ENCODE results near the gene MTMR12. TPM values are rescaled to one million over a fixed set of nuclear protein-coding genes. Genes with fewer than 3 reads are reported as not detected.

MTMR12 gene
- total and polyA plus RNA-seq, 10 of the 15 experiments (the other 5 are each of a cell fraction or from before 2014, with no cell fraction given): 5.0 to 22.9 (median 16.3) TPM

GRCh38 chr5:32339878-32340277 is 27.1 kb upstream of the MTMR12 start:
- H4K20me1 ChIP-seq (ENCODE audit: control insufficient read depth, insufficient read depth): no peaks in the 10 kb centered on the region
- H3K27me3 ChIP-seq (replicated peaks in 1 of 2; ENCODE audit: control insufficient read depth in 2 of 2, insufficient read depth in 2 of 2, low read length in 1 of 2): no peaks in the 10 kb centered on the region
- H3K9ac ChIP-seq (ENCODE audit: control insufficient read depth, insufficient read depth, low read length): no peak overlapping the region
- DNase-seq (ENCODE audit: low read depth, low spot score) (no peak), ATAC-seq (no peak), FAIRE-seq (no peak)
- in situ Hi-C loops (cut with MboI) (no loop called here), intact Hi-C loops (cut with micrococcal nuclease; ENCODE audit: unreplicated experiment) (no loop called here)
- no peaks in the 10 kb centered on the region; the same call in 1 of the 3 replicates for H3K9me3 ChIP-seq (replicated peaks; ENCODE audit: control insufficient read depth, insufficient read depth, low read length)
- H3K4me3 ChIP-seq: no peak overlapping the region
- no peaks in the 10 kb centered on the region for H3K36me3 ChIP-seq (ENCODE audit: control insufficient read depth in 2 of 2, insufficient read depth in 2 of 2, low read length in 1 of 2)
- ChIA-PET SMC1A (ENCODE audit: uncharacterized antibody, unreplicated experiment) (interaction anchor here (0.8 to 1.1 kb wide), 4 partner anchors 9 to 108 kb away, joined by 3 to 6 read pairs (median 4); no protein-coding TSS in a partner anchor), CTCF (interaction anchor here (0.7 to 3.6 kb wide), 4 partner anchors 10 to 247 kb away, joined by 3 to 26 read pairs (median 3); no protein-coding TSS in a partner anchor), RAD21 (ENCODE audit: unreplicated experiment) (no interaction called here), POLR2A (interaction anchor here (1.5 kb wide), 1 partner anchor 10 kb away, joined by 3 read pairs; no protein-coding TSS in a partner anchor)
- H3K79me2 ChIP-seq (ENCODE audit: control insufficient read depth, insufficient read depth, low read length): no peaks in the 10 kb centered on the region
- H3K4me1 ChIP-seq (ENCODE audit: control insufficient read depth, insufficient read depth, low read length): no peaks in the 10 kb centered on the region
- no peak overlapping the region for H3K4me2 ChIP-seq (ENCODE audit: control insufficient read depth, insufficient read depth)
- 35% methylated on average over 4 of the region's 4 CpGs for WGBS (ENCODE audit: insufficient coverage, insufficient replicate concordance, low lambda C conversion rate, missing lambda C conversion rate)
- H3K27ac ChIP-seq (ENCODE audit: control insufficient read depth, insufficient read depth): no peak overlapping the region
- BruUV-seq (replicated peaks): no TSS peak
- no peak overlapping the region for H2AFZ ChIP-seq (ENCODE audit: control insufficient read depth, low read depth, low read length)
- TF ChIP-seq SIN3A (IDR thresholded peaks at IDR 0.05; ENCODE audit: low read depth, low read length): no peak
- no peak for TF ChIP-seq NFYB (IDR thresholded peaks at IDR 0.05; ENCODE audit: insufficient read depth, low read depth, low read length)
- TF ChIP-seq ZBTB33 (IDR thresholded peaks at IDR 0.05): no peak
- TF ChIP-seq BCLAF1 (IDR thresholded peaks at IDR 0.05): no peak
- TF ChIP-seq, protein P1, sequence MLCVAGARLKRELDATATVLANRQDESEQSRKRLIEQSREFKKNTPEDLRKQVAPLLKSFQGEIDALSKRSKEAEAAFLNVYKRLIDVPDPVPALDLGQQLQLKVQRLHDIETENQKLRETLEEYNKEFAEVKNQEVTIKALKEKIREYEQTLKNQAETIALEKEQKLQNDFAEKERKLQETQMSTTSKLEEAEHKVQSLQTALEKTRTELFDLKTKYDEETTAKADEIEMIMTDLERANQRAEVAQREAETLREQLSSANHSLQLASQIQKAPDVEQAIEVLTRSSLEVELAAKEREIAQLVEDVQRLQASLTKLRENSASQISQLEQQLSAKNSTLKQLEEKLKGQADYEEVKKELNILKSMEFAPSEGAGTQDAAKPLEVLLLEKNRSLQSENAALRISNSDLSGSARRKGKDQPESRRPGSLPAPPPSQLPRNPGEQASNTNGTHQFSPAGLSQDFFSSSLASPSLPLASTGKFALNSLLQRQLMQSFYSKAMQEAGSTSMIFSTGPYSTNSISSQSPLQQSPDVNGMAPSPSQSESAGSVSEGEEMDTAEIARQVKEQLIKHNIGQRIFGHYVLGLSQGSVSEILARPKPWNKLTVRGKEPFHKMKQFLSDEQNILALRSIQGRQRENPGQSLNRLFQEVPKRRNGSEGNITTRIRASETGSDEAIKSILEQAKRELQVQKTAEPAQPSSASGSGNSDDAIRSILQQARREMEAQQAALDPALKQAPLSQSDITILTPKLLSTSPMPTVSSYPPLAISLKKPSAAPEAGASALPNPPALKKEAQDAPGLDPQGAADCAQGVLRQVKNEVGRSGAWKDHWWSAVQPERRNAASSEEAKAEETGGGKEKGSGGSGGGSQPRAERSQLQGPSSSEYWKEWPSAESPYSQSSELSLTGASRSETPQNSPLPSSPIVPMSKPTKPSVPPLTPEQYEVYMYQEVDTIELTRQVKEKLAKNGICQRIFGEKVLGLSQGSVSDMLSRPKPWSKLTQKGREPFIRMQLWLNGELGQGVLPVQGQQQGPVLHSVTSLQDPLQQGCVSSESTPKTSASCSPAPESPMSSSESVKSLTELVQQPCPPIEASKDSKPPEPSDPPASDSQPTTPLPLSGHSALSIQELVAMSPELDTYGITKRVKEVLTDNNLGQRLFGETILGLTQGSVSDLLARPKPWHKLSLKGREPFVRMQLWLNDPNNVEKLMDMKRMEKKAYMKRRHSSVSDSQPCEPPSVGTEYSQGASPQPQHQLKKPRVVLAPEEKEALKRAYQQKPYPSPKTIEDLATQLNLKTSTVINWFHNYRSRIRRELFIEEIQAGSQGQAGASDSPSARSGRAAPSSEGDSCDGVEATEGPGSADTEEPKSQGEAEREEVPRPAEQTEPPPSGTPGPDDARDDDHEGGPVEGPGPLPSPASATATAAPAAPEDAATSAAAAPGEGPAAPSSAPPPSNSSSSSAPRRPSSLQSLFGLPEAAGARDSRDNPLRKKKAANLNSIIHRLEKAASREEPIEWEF (IDR thresholded peaks at IDR 0.05; ENCODE audit: insufficient replicate concordance, low read depth, low read length): no peak
- TF ChIP-seq ZZZ3 (IDR thresholded peaks at IDR 0.05; ENCODE audit: control insufficient read depth, insufficient read length, low read depth): no peak
- TF ChIP-seq CBX3 (IDR thresholded peaks at IDR 0.05; ENCODE audit: borderline replicate concordance, low read depth): no peak
- TF ChIP-seq CHD1 (IDR thresholded peaks at IDR 0.05; ENCODE audit: low read depth, low read length): no peak
